ENCODE results near the gene NEGR1.

Gene NEGR1

GRCh38 chr1:71676979-71677925 is 605.1 kb downstream of the NEGR1 start:
- no peak overlapping the region for H3K27ac ChIP-seq (ENCODE audit: low read length)
- no peak overlapping the region for H2AFZ ChIP-seq (ENCODE audit: low read depth, low read length)
- no peaks in the 10 kb centered on the region for H3K36me3 ChIP-seq (replicated peaks; ENCODE audit: low read depth, low read length)
- H3K4me2 ChIP-seq (ENCODE audit: low read length): no peak overlapping the region
- H3K79me2 ChIP-seq (ENCODE audit: low read length): no peaks in the 10 kb centered on the region
- TF ChIP-seq EZH2phosphoT487 (IDR thresholded peaks at IDR 0.05; ENCODE audit: low read depth): no peak
- TF ChIP-seq CTCF (IDR thresholded peaks at IDR 0.05; ENCODE audit: low read depth, low read length): no peak
- no peaks in the 10 kb centered on the region for H3K27me3 ChIP-seq (ENCODE audit: low read depth, low read length)
- H3K9ac ChIP-seq (ENCODE audit: low read length): no peak overlapping the region
- no peaks in the 10 kb centered on the region for H3K9me3 ChIP-seq (ENCODE audit: insufficient read depth, low read length)
- H3K4me3 ChIP-seq (ENCODE audit: low read length): no peak overlapping the region
- H3K4me1 ChIP-seq (ENCODE audit: low read length): peaks cover 6% of the 10 kb centered on the region; the same call in 1 of the 2 replicates
- no peaks in the 10 kb centered on the region for H4K20me1 ChIP-seq (ENCODE audit: insufficient read depth, low read length)

GRCh38 chr1:71668065-71668464 is 614.3 kb downstream of the NEGR1 start:
- TF ChIP-seq CTCF (IDR thresholded peaks at IDR 0.05; ENCODE audit: low read depth, low read length) (no peak), EZH2phosphoT487 (IDR thresholded peaks at IDR 0.05; ENCODE audit: low read depth) (no peak)
- H3K4me3 ChIP-seq (ENCODE audit: low read length): no peak overlapping the region
- H2AFZ ChIP-seq (ENCODE audit: low read depth, low read length): no peak overlapping the region
- H3K36me3 ChIP-seq (replicated peaks; ENCODE audit: low read depth, low read length): no peaks in the 10 kb centered on the region
- no peaks in the 10 kb centered on the region for H3K9me3 ChIP-seq (ENCODE audit: insufficient read depth, low read length)
- H3K9ac ChIP-seq (ENCODE audit: low read length): no peak overlapping the region
- H3K79me2 ChIP-seq (ENCODE audit: low read length): no peaks in the 10 kb centered on the region
- H3K27ac ChIP-seq (ENCODE audit: low read length): no peak overlapping the region
- no peak overlapping the region for H3K4me2 ChIP-seq (ENCODE audit: low read length)
- H3K4me1 ChIP-seq (ENCODE audit: low read length): no peaks in the 10 kb centered on the region
- no peaks in the 10 kb centered on the region for H3K27me3 ChIP-seq (ENCODE audit: low read depth, low read length)
- no peaks in the 10 kb centered on the region for H4K20me1 ChIP-seq (ENCODE audit: insufficient read depth, low read length)

- TF ChIP-seq CTCF (IDR thresholded peaks at IDR 0.05; ENCODE audit: low read depth, low read length) (no peak), EZH2phosphoT487 (IDR thresholded peaks at IDR 0.05; ENCODE audit: low read depth) (no peak)
- no peak overlapping the region for H3K9ac ChIP-seq (ENCODE audit: low read length)
Measured at GRCh38 chr1:71667216-71667615, 615.1 kb downstream of the NEGR1 start.

GRCh38 chr1:71666609-71667008 is 615.7 kb downstream of the NEGR1 start:
- Histone ChIP-seq H3K27ac (ENCODE audit: low read length) (no peak overlapping the region), H4K20me1 (ENCODE audit: insufficient read depth, low read length) (no peaks in the 10 kb centered on the region), H2AFZ (ENCODE audit: low read depth, low read length) (no peak overlapping the region), H3K4me3 (ENCODE audit: low read length) (no peak overlapping the region), H3K27me3 (ENCODE audit: low read depth, low read length) (no peaks in the 10 kb centered on the region), H3K9me3 (ENCODE audit: insufficient read depth, low read length) (no peaks in the 10 kb centered on the region), H3K36me3 (replicated peaks; ENCODE audit: low read depth, low read length) (no peaks in the 10 kb centered on the region), H3K4me2 (ENCODE audit: low read length) (no peak overlapping the region), H3K79me2 (ENCODE audit: low read length) (no peaks in the 10 kb centered on the region), H3K4me1 (ENCODE audit: low read length) (no peaks in the 10 kb centered on the region), H3K9ac (ENCODE audit: low read length) (no peak overlapping the region)
- no peak for TF ChIP-seq EZH2phosphoT487 (IDR thresholded peaks at IDR 0.05; ENCODE audit: low read depth)
- no peak for TF ChIP-seq CTCF (IDR thresholded peaks at IDR 0.05; ENCODE audit: low read depth, low read length)

More at GRCh38 chr1:71667216-71667615, 615.1 kb downstream of the NEGR1 start:
- Histone ChIP-seq H3K27me3 (ENCODE audit: low read depth, low read length) (no peaks in the 10 kb centered on the region), H3K4me3 (ENCODE audit: low read length) (no peak overlapping the region), H3K4me2 (ENCODE audit: low read length) (no peak overlapping the region), H2AFZ (ENCODE audit: low read depth, low read length) (no peak overlapping the region), H4K20me1 (ENCODE audit: insufficient read depth, low read length) (no peaks in the 10 kb centered on the region), H3K27ac (ENCODE audit: low read length) (no peak overlapping the region), H3K4me1 (ENCODE audit: low read length) (no peaks in the 10 kb centered on the region), H3K79me2 (ENCODE audit: low read length) (no peaks in the 10 kb centered on the region), H3K9me3 (ENCODE audit: insufficient read depth, low read length) (no peaks in the 10 kb centered on the region), H3K36me3 (replicated peaks; ENCODE audit: low read depth, low read length) (no peaks in the 10 kb centered on the region)
